Myocyte (in vitro differentiated cells): ENCODE results near the gene ZNF227. TPM values are rescaled to one million over a fixed set of nuclear protein-coding genes. Genes with fewer than 3 reads are reported as not detected.
A peak's percentile ranks its signal among the peaks of the same experiment; 100 is the strongest.
"Not testable (repeated sequence)": the region's sequence is repeated elsewhere in the genome, so short reads cannot be mapped to it uniquely, and the experiment has no call there.

ENCODE experiments used
- DNase-seq: peaks from one replicate; pipeline ENCODE4 v3.0.0-alpha.2; 2012; ENCODE audit warnings: low read depth
- polyA plus RNA-seq: library from polyadenylated mRNA; unstranded; fragments of >200 nt; gene quantifications from one replicate; pipeline ENCODE4 v1.2.1, GENCODE V29; 2012; ENCODE audit warnings: missing spikeins
- total RNA-seq: library from RNA; depleted of rRNA; stranded (reverse); fragments of >200 nt; gene quantifications from 2 replicates; pipeline ENCODE4 v1.2.3, GENCODE V29; 2014

The ZNF227 gene
- total RNA-seq, result 15.9 and 19.1 TPM in 2 replicates
- polyA plus RNA-seq, result 11.8 TPM

- peak; percentile 98 for DNase-seq
Observed at GRCh38 chr19:44212250-44212865, at the start of gene ZNF227. Gene ZNF227, plus strand, starts transcription at chr19:44212532. Its CDS starts 5,261 bp downstream, at chr19:44217793.

DNA sequence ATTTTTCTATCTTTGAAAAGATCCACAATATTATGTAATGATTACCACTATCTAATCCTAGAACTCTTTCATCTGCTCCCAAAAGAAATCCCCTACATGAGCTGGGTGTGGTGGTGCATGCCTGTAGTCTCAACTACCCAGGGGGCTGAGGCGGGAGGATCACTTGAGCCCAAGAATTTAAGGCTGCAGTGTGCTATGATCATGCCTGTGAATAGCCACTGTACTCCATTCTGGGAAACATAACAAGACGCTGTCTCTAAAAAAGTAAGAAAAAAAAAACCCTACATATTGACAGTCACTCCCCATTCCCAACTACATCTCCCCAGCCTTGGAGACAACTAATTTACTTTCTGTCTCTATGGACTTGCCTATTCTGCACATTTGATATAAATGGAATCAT, 48.5 kb upstream of the ZNF227 start:
- no peak for DNase-seq

- DNase-seq, result no peak
Observed at GRCh38 chr19:44164327-44164672, 48.0 kb upstream of the ZNF227 start.

- DNase-seq, result peak; percentile 98
Observed at GRCh38 chr19:44164673-44165512, 47.4 kb upstream of the ZNF227 start, which contains the start of gene ZNF226. Gene ZNF226, plus strand, starts transcription at chr19:44165100. Its CDS starts 4,981 bp downstream, at chr19:44170081.

DNA sequence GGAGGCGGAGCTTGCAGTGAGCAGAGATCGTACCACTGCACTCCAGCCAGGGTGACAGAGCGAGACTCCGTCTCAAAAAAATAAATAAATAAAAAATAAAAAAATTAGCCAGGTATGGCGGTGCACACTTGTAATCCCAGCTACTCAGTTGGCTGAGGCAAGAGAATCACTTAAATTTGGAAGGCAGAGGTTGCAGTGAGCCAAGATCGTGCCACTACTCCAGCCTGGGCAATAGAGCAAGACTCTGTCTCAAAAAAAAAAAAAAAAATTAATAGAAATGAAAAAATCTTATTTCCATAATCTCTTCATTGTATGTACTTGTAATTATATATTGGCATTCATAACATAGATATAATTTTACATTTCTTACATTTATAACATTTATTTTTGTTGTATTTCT, 41.7 kb upstream of the ZNF227 start:
- DNase-seq, result not testable (repeated sequence)

DNA sequence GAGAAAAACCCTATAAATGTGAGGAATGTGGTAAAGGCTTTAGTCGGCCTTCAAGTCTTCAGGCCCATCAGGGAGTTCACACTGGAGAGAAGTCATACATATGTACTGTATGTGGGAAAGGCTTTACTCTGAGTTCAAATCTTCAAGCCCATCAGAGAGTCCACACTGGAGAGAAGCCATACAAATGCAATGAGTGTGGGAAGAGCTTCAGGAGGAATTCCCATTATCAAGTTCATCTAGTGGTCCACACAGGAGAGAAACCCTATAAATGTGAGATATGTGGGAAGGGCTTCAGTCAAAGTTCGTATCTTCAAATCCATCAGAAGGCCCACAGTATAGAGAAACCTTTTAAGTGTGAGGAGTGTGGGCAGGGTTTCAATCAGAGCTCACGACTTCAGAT, 35.7 kb upstream of the ZNF227 start:
- no peak for DNase-seq

DNA sequence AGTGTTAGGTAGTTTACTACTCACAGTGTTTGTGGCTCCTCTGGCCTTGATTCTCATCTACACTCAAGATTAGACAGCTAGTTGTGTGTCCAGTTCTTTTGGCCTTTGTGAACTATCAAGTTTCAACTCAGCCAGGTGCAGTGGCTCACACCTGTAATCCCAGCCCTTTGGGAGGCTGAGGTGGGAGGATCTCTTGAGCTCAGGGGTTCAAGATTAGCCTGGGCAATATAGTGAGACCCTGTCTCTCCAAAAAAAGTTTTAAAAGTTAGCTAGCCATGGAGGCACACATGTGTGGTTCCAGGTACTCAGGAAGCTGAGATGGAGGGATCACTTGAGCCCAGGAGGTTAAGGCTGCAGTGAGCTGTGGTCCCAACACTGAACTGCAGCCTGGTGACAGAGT, 31.4 kb upstream of the ZNF227 start:
- no peak for DNase-seq

DNA sequence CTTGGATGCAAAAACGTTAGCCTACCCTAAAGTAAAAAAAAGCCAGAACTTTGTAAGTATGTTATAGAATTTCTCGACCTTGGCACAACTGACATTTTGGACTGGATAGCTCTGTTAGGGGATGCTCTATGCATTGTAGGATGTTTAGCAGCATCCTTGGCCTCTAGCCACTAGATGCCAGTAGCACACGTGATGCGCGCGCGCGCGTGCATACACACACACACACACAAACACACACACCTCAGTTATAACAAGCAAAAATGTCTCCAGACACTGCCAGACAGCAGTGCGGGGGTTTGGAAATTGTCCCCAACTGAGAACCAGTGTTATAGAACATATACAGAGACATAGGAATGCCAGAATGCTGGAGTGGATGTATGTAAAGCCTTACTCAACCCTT, 30.2 kb upstream of the ZNF227 start:
- DNase-seq, result no peak

DNA sequence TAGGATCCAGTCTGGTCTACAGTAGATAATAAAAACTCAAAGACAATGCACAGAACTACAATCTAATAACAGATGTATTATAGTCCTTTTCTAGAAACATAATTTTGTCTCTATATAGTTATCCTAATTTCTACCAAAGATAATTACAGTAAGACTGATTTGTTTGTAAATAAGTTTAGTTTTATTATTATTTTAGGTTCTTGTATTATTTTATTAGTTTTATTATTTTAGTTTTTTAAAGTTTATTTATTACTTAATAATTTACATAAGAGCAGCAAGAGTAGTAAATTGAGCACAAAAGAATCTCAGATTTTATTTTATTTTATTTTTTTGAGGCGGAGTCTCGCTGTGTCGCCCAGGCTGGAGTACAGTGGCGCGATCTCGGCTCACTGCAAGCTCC, 22.3 kb upstream of the ZNF227 start:
- no peak for DNase-seq

DNA sequence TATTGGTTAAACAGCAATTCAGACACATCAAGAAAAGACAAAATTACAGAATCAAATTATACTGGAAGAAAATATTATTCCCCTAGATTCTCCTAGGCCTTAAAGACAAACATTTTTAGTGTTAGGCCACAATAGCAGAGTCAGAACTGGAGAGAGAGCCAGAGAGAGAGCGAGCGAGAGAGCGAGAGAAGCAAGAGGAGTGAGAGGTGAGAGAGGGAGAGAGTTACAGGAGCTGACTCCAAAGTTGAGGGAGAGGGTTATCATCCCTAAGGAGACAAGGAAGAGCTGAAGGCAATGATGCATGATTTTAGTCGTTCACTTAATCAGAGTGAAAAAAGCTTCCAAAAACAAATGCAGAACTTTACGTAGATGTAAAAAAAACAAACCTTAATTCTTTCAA, 20.2 kb upstream of the ZNF227 start:
- DNase-seq, result no peak

DNA sequence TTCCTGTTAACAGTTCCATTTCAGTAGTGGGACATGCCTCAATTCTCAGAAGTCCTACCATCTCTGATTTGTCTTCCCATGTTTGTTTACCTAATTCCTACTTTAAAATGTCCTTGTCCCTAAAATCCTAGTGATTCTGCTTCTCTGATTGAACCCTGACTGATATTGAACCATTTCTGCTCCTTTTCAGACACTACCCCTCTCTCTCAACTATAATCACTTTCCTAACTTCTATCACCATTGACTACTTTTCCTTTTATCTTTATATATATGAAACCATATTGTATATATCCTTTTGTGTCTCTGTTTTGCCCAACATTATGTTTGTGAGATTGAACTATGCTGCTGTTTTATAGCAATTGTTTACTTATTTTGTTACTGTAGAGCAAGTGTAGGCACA, 15.6 kb upstream of the ZNF227 start:
- DNase-seq, result no peak

DNA sequence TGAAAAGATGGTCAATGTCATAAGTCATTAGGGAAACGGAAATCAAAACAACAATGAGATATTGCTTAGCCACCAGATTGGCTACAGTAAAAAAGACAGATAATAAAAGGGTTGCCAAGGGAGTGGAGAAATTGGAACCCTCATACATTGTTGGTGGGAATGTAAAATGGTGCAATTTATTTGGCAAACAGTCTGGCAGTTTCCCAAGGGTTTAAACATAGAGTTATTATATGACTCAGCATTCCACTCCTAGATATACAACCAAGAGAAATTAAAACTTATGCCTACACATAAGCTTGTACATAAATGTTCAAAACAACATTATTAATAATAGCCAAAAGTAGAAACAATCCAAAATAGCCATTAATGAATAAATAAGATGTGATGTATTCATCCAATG, 9.9 kb upstream of the ZNF227 start:
- DNase-seq, result peak; percentile 6

DNA sequence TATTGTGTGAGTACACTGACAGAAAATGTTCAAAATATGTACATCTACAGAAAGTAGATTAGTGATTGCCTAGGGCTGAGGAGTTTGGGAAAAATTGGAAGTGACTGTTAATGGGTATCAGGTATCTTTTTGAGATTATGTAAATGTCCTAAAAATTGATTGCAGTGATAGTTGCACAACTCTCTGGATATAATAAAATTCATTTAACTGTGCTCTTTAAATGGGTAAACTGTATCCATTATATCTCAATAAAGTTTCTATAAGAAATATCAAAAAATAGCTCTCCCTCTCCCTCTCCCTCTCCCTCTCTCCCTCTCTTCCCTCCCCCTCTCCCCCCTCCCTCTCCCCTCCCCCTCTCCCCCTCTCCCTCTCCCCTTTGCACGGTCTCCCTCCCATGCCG, 9.4 kb upstream of the ZNF227 start:
- DNase-seq, result no peak

GRCh38 chr19:44203877-44204276, 8.5 kb upstream of the ZNF227 start:
- DNase-seq, result not testable (repeated sequence)

GRCh38 chr19:44204772-44205171, 7.6 kb upstream of the ZNF227 start:
- DNase-seq, result no peak

- peak; percentile 98 for DNase-seq
Observed at GRCh38 chr19:44207126-44207803, 5.1 kb upstream of the ZNF227 start.

DNA sequence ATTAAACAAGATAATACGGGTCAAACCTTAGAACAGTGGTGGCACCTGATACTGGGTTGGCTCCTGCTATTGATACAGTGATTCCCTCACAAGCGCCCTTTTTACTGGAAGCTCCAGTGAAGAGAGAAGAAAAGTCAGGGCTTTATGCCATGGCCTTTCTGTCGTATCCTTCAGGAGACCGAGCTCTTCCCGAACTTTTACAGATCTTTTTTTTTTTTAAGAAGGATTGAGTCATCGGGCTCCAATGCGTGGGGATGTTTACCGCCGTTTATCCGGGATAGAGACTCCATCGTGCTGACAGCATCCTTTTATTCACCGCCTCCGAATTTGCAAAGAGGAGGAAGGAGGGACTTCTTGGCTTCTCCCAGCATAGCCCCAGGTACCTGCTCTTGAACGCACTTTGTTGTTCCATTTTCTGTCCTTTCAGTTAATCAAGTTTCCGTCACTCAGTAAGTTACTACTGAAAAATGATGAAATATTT, 574 bp downstream of the ZNF227 start:
- peak; percentile 37 for DNase-seq

GRCh38 chr19:44219926-44220325, 7.6 kb downstream of the ZNF227 start:
- not testable (repeated sequence) for DNase-seq

- DNase-seq, result not testable (repeated sequence)
Observed at GRCh38 chr19:44220761-44221160, 8.4 kb downstream of the ZNF227 start.

DNA sequence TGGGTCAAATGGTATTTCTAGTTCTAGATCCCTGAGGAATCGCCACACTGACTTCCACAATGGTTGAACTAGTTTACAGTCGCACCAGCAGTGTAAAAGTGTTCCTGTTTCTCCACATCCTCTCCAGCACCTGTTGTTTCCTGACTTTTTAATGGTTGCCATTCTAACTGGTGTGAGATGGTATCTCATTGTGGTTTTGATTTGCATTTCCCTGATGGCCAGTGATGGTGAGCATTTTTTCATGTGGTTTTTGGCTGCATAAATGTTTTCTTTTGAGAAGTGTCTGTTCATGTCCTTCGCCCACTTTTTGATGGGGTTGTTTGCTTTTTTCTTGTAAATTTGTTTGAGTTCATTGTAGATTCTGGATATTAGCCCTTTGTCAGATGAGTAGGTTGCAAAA, 9.0 kb downstream of the ZNF227 start:
- DNase-seq, result not testable (repeated sequence)

DNA sequence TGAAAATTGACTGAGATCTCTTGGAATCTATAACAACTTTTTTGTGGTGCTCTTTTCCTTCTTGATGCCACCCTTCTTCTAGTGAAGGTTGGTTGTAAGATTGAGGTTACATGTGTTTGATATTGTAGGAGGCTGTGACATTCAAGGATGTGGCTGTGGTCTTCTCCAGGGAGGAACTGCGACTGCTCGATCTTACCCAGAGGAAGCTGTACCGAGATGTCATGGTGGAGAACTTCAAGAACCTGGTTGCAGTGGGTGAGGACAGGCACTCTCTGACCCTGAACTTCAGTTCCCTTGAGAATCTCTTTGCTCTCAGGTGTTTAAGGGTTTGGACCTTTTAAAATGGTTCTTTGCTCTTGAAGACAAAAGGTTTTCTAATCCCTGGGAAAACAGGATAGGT, 16.0 kb downstream of the ZNF227 start:
- no peak for DNase-seq

- DNase-seq, result no peak
Observed at GRCh38 chr19:44232867-44233266, 20.5 kb downstream of the ZNF227 start.
